ENCODE data around the gene MISP3. TPM values are rescaled to one million over a fixed set of nuclear protein-coding genes. Genes with fewer than 3 reads are reported as not detected.

Gene MISP3
- total RNA-seq, 1 donor from 2014 or later, result 0.98 TPM

DNA sequence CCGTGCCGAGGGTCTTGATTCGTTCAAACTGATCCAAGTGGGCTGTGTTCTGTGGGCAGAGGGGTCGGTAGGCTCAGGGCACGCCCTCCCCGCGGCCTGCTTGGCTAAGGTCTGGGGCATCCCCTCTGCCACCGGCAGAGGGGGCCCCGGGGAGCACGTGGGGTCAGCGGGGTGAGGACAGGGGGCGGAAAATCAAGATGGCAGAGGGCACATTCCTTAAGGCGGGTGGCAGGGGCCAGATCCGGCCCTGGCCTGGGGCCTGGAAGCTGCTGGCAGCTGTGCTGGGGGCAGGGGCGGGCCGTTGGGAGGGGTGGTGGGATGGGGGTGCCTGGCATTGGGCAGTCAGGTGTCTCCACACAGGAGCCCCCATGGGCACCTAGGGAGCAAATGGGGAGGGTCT lies 34.3 kb downstream of the MISP3 start:
- no peak for DNase-seq (ENCODE audit: low spot score in 2 of 2, unreplicated experiment in 2 of 2)
- no peak overlapping the region for H3K27ac Mint-ChIP-seq
- no peaks in the 10 kb centered on the region for H3K9me3 Mint-ChIP-seq
- H3K4me1 Mint-ChIP-seq, result no peaks in the 10 kb centered on the region
- TF ChIP-seq, protein P1, sequence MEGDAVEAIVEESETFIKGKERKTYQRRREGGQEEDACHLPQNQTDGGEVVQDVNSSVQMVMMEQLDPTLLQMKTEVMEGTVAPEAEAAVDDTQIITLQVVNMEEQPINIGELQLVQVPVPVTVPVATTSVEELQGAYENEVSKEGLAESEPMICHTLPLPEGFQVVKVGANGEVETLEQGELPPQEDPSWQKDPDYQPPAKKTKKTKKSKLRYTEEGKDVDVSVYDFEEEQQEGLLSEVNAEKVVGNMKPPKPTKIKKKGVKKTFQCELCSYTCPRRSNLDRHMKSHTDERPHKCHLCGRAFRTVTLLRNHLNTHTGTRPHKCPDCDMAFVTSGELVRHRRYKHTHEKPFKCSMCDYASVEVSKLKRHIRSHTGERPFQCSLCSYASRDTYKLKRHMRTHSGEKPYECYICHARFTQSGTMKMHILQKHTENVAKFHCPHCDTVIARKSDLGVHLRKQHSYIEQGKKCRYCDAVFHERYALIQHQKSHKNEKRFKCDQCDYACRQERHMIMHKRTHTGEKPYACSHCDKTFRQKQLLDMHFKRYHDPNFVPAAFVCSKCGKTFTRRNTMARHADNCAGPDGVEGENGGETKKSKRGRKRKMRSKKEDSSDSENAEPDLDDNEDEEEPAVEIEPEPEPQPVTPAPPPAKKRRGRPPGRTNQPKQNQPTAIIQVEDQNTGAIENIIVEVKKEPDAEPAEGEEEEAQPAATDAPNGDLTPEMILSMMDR (IDR thresholded peaks at IDR 0.05; ENCODE audit: unreplicated experiment), result no peak
- no peak overlapping the region for H3K4me3 Mint-ChIP-seq
- H3K27me3 Mint-ChIP-seq (ENCODE audit: low read depth), result no peaks in the 10 kb centered on the region
- peaks cover 5% of the 10 kb centered on the region for H3K36me3 Mint-ChIP-seq

DNA sequence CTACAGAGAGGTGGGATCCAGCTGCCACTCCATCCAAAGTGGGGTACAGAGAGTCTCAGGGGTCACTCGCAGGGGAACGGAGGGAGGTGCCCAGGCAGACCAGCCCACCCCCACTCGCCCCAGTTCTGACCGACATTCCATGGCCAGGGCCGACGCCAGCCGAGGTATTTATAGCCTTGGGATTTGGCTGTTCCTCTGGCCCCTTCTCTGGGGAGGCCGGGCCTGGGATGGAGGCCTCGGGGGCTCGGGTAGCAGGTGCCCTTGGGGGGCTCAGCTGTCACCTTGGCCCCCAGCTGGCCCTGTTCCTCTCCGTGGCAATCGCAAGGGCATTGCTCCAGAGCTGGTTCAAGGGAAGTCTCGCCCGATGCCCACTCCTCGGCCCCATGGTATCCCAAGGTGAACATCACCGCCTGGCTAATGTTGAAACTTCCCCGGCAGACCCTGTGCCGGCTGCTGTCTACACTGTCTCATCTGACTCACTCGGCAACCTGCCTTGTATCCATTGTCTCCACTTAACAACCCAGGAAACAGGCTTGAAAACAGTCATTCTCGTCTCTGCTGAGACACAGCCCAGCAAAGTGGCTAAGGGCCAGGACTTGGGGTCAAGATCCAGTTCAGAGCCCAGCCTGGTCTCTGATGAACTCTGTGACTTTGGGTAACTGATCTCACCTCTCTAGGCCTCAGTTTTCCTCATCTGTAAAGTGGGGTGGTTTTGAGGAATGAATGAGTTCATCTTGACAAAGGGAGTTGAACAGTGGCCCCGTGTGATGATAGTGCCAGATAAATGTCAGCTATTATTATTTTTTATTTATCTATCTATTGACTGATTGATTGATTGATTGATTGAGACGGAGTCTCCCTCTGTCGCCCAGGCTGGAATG lies 35.2 kb downstream of the MISP3 start:
- TF ChIP-seq, protein P1 (IDR thresholded peaks at IDR 0.05; ENCODE audit: unreplicated experiment), result no peak
- no peak overlapping the region for H3K4me3 Mint-ChIP-seq
- peaks cover 6% of the 10 kb centered on the region for H3K4me1 Mint-ChIP-seq
- DNase-seq (ENCODE audit: low spot score in 2 of 2, unreplicated experiment in 2 of 2), result no peak
- no peak overlapping the region for H3K27ac Mint-ChIP-seq
- no peaks in the 10 kb centered on the region for H3K27me3 Mint-ChIP-seq (ENCODE audit: low read depth)
- no peaks in the 10 kb centered on the region for H3K9me3 Mint-ChIP-seq
- H3K36me3 Mint-ChIP-seq, result peaks cover 5% of the 10 kb centered on the region

DNA sequence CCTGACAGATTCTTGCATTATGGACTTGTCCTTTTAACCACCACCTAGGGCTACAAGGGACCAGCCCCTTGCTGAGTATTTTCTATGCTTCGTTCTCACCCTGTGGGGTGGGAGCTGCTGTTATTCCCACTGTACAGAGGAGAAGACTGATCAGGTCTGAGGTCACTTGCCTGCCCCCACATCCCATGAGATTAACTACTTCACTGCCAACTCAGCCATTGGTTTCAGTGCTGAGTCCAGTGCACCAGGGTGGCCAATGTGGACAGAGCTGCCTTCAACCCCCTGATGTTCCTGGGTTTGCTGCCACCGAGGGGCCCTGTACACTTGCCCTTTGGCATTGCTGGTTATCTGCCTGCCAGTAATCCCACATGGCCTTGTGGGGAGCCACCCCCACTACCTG lies 38.1 kb downstream of the MISP3 start:
- H3K4me3 Mint-ChIP-seq, result no peak overlapping the region
- peaks cover 3% of the 10 kb centered on the region for H3K36me3 Mint-ChIP-seq
- peaks cover 15% of the 10 kb centered on the region for H3K4me1 Mint-ChIP-seq
- H3K27ac Mint-ChIP-seq, result no peak overlapping the region
- DNase-seq (ENCODE audit: low spot score in 2 of 2, unreplicated experiment in 2 of 2), result no peak
- no peaks in the 10 kb centered on the region for H3K27me3 Mint-ChIP-seq (ENCODE audit: low read depth)
- no peaks in the 10 kb centered on the region for H3K9me3 Mint-ChIP-seq
- TF ChIP-seq, protein P1 (IDR thresholded peaks at IDR 0.05; ENCODE audit: unreplicated experiment), result no peak

DNA sequence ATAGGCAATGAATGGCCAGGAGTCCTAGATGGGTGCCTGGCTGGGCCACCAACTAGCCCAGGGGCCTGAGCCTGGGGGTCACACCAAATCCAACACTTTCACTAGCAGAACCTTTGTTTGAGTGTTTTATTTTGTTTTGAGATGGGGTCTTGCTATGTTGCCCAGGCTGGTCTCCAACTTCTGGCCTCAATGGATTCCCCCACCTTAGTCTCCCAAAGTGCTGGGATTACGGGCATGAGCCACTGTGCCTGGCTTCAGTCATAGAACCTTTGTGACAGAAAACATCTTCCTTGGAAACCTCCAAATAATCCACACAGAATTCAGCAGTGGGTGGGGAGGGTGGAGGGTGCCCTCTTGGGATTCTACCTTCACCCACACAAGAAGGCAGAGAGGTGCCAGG lies 38.9 kb downstream of the MISP3 start:
- peaks cover 22% of the 10 kb centered on the region for H3K4me1 Mint-ChIP-seq
- H3K36me3 Mint-ChIP-seq, result peaks cover 3% of the 10 kb centered on the region
- H3K27ac Mint-ChIP-seq, result no peak overlapping the region
- H3K9me3 Mint-ChIP-seq, result no peaks in the 10 kb centered on the region
- TF ChIP-seq, protein P1 (IDR thresholded peaks at IDR 0.05; ENCODE audit: unreplicated experiment), result no peak
- H3K4me3 Mint-ChIP-seq, result no peak overlapping the region
- DNase-seq (ENCODE audit: low spot score in 2 of 2, unreplicated experiment in 2 of 2), result no peak
- no peaks in the 10 kb centered on the region for H3K27me3 Mint-ChIP-seq (ENCODE audit: low read depth)

DNA sequence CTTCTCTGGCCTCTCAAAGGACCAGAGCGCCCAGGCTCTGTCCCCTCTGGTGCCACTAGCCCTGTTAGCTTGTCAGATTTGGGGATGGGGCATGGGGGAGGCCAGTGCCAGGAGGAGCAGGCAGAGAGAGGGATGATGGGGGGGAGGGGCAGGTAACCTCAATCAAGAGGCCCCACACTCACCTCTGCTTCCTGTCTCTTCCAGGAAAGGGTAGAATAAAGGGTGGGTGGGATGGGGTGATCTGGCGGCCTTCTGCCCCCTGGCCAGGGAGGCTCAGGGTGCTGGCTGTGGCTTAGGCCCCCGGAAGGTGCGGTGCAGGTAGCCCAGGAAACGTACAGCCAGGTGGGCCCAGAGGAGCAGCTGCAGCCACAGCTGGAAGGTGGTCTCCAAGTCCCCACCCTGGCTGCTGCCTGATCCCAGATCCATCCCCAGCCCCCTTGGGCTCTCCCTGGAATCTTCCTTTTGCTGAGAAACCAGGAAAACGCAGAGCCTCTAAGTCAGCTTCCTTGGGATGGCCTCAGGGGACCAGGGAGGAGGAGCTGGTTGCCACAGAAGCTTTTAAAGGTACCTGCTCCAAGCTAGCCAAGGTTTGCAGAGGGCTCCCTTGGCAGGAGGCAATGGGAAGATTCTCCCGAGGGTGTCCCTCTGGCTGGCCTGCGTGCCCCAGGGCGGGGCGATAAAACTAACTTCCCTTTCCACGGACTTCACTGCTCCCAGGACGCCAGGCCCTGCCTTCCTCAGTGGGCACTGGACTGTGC lies 39.6 kb downstream of the MISP3 start:
- H3K9me3 Mint-ChIP-seq, result no peaks in the 10 kb centered on the region
- DNase-seq (ENCODE audit: low spot score in 2 of 2, unreplicated experiment in 2 of 2), result no peak
- H3K4me3 Mint-ChIP-seq, result no peak overlapping the region
- peaks cover 1% of the 10 kb centered on the region for H3K36me3 Mint-ChIP-seq
- no peaks in the 10 kb centered on the region for H3K27me3 Mint-ChIP-seq (ENCODE audit: low read depth)
- H3K27ac Mint-ChIP-seq, result peak overlapping the region; percentile 87
- TF ChIP-seq, protein P1 (IDR thresholded peaks at IDR 0.05; ENCODE audit: unreplicated experiment), result no peak
- H3K4me1 Mint-ChIP-seq, result peaks cover 26% of the 10 kb centered on the region
